ENCODE results near the gene NAALADL2.

GRCh38 chr3:175015056-175015635 lies 156.0 kb downstream of the NAALADL2 start:
- no peak for TF ChIP-seq POLR2AphosphoS5 (IDR thresholded peaks at IDR 0.05; ENCODE audit: borderline replicate concordance, low read depth, low read length)
- no peak for TF ChIP-seq EZH2 (IDR thresholded peaks at IDR 0.05)
- TF ChIP-seq FOXP2 (optimal IDR thresholded peaks at IDR 0.05; ENCODE audit: control extremely low read depth, extremely low read length, insufficient read depth), result no peak
